Neural cell (in vitro differentiated cells): Measurements from ENCODE around the gene KNSTRN. TPM values are rescaled to one million over a fixed set of nuclear protein-coding genes. Genes with fewer than 3 reads are reported as not detected.

Source experiments
- H2AFZ ChIP-seq: fragments of 200-600, 300-800 bp; sonication (generic), shearing (Covaris generic); 2 replicates; pipeline ENCODE4 v1.6.0; 2014; ENCODE audit warnings: low read depth, mild to moderate bottlenecking, antibody characterized with exemption, low read length, moderate library complexity
- H3F3A ChIP-seq: fragments of 200-600 bp; shearing (Covaris generic); 2 replicates; pipeline ENCODE4 v1.6.1; 2016; ENCODE audit warnings: mild to moderate bottlenecking, moderate library complexity, mixed read lengths, antibody characterized with exemption, low read length; ENCODE audit not compliant: insufficient read depth, poor library complexity, severe bottlenecking
- H3K27ac ChIP-seq: fragments of 200-600, 300-800 bp; sonication (generic), shearing (Covaris generic); 2 replicates; pipeline ENCODE4 v1.5.1; 2014; ENCODE audit warnings: mild to moderate bottlenecking, low read length, moderate library complexity
- H3K27me3 ChIP-seq: fragments of 300-800, 200-600 bp; sonication (generic), shearing (Covaris generic); 2 replicates; pipeline ENCODE4 v1.6.0; 2014; ENCODE audit warnings: mild to moderate bottlenecking, low read depth, low read length, moderate library complexity; ENCODE audit not compliant: insufficient read depth
- H3K36me3 ChIP-seq: fragments of 300-800, 200-600 bp; sonication (generic), shearing (Covaris generic); 2 replicates; pipeline ENCODE4 v1.5.1; 2014; ENCODE audit warnings: mild to moderate bottlenecking, antibody characterized with exemption, low read length, moderate library complexity; ENCODE audit not compliant: insufficient read depth
- H3K4me2 ChIP-seq: fragments of 300-800, 200-600 bp; sonication (generic), shearing (Covaris generic); 2 replicates; pipeline ENCODE4 v1.6.0; 2014; ENCODE audit warnings: mild to moderate bottlenecking, low read length
- H3K4me3 ChIP-seq: fragments of 300-800, 200-600 bp; sonication (generic), shearing (Covaris generic); 2 replicates; pipeline ENCODE4 v1.5.1; 2014; ENCODE audit warnings: mild to moderate bottlenecking, low read length, moderate library complexity
- H3K79me2 ChIP-seq: fragments of 200-600 bp; shearing (Covaris generic); replicated peaks from 2 replicates; pipeline ENCODE4 v1.6.0; 2014; ENCODE audit warnings: mild to moderate bottlenecking, low read length, moderate library complexity; ENCODE audit not compliant: insufficient read depth
- H3K9ac ChIP-seq: fragments of 300-800, 200-600 bp; sonication (generic), shearing (Covaris generic); 2 replicates; pipeline ENCODE4 v1.6.1; 2016; ENCODE audit warnings: mild to moderate bottlenecking, low read length, mixed read lengths
- H3K9me2 ChIP-seq: fragments of 200-600 bp; shearing (Covaris generic); 2 replicates; pipeline ENCODE4 v1.6.1; 2016; ENCODE audit warnings: mild to moderate bottlenecking, low read length, mixed read lengths; ENCODE audit not compliant: insufficient read depth
- H3K9me3 ChIP-seq: fragments of 200-600, 300-800 bp; sonication (generic), shearing (Covaris generic); 2 replicates; pipeline ENCODE4 v1.6.1; 2016; ENCODE audit warnings: mild to moderate bottlenecking, mixed run types, low read length, moderate library complexity, mixed read lengths
- H4K20me1 ChIP-seq: fragments of 200-600 bp; shearing (Covaris generic); 2 replicates; pipeline ENCODE4 v1.6.1; 2016; ENCODE audit warnings: mild to moderate bottlenecking, mixed run types; ENCODE audit not compliant: insufficient read depth
- EP300 ChIP-seq: fragments of 450-650 bp; conservative IDR thresholded peaks from 2 replicates; pipeline ENCODE4 v1.6.1; 2014; ENCODE audit warnings: antibody characterized with exemption, mild to moderate bottlenecking, moderate library complexity; ENCODE audit not compliant: poor library complexity, severe bottlenecking
- EZH2 ChIP-seq: fragments of 200-600, 300-800 bp; shearing (Covaris generic), sonication (generic); IDR thresholded peaks from 2 replicates; pipeline ENCODE4 v1.6.1; 2014; ENCODE audit warnings: antibody characterized with exemption, low read length, borderline replicate concordance, mild to moderate bottlenecking; ENCODE audit not compliant: insufficient read depth, poor library complexity, severe bottlenecking
- MXI1 ChIP-seq: fragments of 450-650 bp; conservative IDR thresholded peaks from 2 replicates; pipeline ENCODE4 v1.6.1; 2014; ENCODE audit warnings: antibody characterized with exemption, mild to moderate bottlenecking; ENCODE audit not compliant: poor library complexity, severe bottlenecking
- POLR2AphosphoS5 ChIP-seq: IDR thresholded peaks from 2 replicates; pipeline ENCODE4 v1.6.1; 2012
- RAD21 ChIP-seq: fragments of 450-650 bp; conservative IDR thresholded peaks from 2 replicates; pipeline ENCODE4 v1.6.1; 2014; ENCODE audit warnings: antibody characterized with exemption, mild to moderate bottlenecking, moderate library complexity
- REST ChIP-seq: IDR thresholded peaks from 2 replicates; pipeline ENCODE4 v1.6.1; 2012; ENCODE audit warnings: borderline replicate concordance
- SMC3 ChIP-seq: fragments of 450-650 bp; conservative IDR thresholded peaks from 2 replicates; pipeline ENCODE4 v1.6.1; 2014; ENCODE audit warnings: antibody characterized with exemption, mild to moderate bottlenecking, moderate library complexity; ENCODE audit not compliant: poor library complexity
- TAF1 ChIP-seq: IDR thresholded peaks from 2 replicates; pipeline ENCODE4 v1.6.1; 2012; ENCODE audit warnings: low read depth
- polyA plus RNA-seq: library from polyadenylated mRNA; depleted of rRNA; stranded (reverse); fragments of >200 nt; gene quantifications from 2 replicates; pipeline ENCODE4 v1.2.3, GENCODE V29; 2014
- TF ChIP-seq, protein P1 (sequence below): fragments of 450-650 bp; IDR thresholded peaks from 2 replicates; pipeline ENCODE4 v1.5.1; 2014; ENCODE audit warnings: antibody characterized with exemption, mild to moderate bottlenecking, moderate library complexity; ENCODE audit not compliant: poor library complexity, severe bottlenecking

KNSTRN gene
- polyA plus RNA-seq, 1 donor from 2014 or later: 38.3 TPM

GRCh38 chr15:40342416-40343320 lies 39.9 kb upstream of the KNSTRN start:
- H4K20me1 ChIP-seq: no peaks in the 10 kb centered on the region
- H3K9me3 ChIP-seq: no peaks in the 10 kb centered on the region
- H3K79me2 ChIP-seq: no peaks in the 10 kb centered on the region
- H3F3A ChIP-seq: no peaks in the 10 kb centered on the region
- no peaks in the 10 kb centered on the region for H3K9me2 ChIP-seq
- TF ChIP-seq MXI1 (no peak), EP300 (no peak), EZH2 (no peak), RAD21 (no peak), TAF1 (no peak), REST (no peak), SMC3 (no peak), POLR2AphosphoS5 (no peak)
- TF ChIP-seq, protein P1, sequence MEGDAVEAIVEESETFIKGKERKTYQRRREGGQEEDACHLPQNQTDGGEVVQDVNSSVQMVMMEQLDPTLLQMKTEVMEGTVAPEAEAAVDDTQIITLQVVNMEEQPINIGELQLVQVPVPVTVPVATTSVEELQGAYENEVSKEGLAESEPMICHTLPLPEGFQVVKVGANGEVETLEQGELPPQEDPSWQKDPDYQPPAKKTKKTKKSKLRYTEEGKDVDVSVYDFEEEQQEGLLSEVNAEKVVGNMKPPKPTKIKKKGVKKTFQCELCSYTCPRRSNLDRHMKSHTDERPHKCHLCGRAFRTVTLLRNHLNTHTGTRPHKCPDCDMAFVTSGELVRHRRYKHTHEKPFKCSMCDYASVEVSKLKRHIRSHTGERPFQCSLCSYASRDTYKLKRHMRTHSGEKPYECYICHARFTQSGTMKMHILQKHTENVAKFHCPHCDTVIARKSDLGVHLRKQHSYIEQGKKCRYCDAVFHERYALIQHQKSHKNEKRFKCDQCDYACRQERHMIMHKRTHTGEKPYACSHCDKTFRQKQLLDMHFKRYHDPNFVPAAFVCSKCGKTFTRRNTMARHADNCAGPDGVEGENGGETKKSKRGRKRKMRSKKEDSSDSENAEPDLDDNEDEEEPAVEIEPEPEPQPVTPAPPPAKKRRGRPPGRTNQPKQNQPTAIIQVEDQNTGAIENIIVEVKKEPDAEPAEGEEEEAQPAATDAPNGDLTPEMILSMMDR: no peak
- H3K27ac ChIP-seq: no peak overlapping the region
- H3K4me3 ChIP-seq: no peak overlapping the region
- H3K9ac ChIP-seq: no peak overlapping the region
- no peak overlapping the region for H2AFZ ChIP-seq
- H3K4me2 ChIP-seq: no peak overlapping the region
- H3K27me3 ChIP-seq: no peaks in the 10 kb centered on the region
- no peaks in the 10 kb centered on the region for H3K36me3 ChIP-seq

GRCh38 chr15:40343512-40343911 lies 39.0 kb upstream of the KNSTRN start:
- Histone ChIP-seq H3F3A (no peaks in the 10 kb centered on the region), H4K20me1 (no peaks in the 10 kb centered on the region), H3K79me2 (no peaks in the 10 kb centered on the region), H3K27me3 (no peaks in the 10 kb centered on the region), H2AFZ (no peak overlapping the region), H3K36me3 (no peaks in the 10 kb centered on the region), H3K9ac (no peak overlapping the region), H3K4me3 (no peak overlapping the region), H3K9me3 (no peaks in the 10 kb centered on the region), H3K27ac (no peak overlapping the region), H3K4me2 (no peak overlapping the region), H3K9me2 (no peaks in the 10 kb centered on the region)
- TF ChIP-seq TAF1 (no peak), SMC3 (no peak), EP300 (no peak), RAD21 (no peak), EZH2 (no peak), POLR2AphosphoS5 (no peak)
